Measurements from ENCODE around the gene HEATR5A.

The HEATR5A gene

GRCh38 chr14:31426663-31427062 is 6.3 kb upstream of the HEATR5A start:
- DNase-seq (ENCODE audit: low read depth in 2 of 2) = no peak

DNA sequence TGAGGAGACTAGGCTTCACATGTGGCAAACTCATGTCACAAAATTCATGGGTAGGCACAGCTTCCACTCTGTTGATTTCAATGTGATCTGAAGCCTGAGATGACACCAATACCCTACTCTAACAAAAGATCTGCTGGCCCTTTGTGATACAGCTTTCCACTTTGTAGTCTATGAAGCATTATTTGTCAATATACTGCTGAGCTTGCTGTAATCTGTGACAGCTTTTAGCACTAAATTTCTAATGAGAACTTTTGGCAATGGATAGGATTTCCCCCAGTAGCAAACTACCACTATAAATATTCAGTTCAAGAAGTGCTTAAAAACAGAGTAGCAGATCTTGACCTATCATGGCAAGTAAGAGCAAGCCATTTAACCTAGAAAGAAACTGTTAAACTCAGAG is 5.6 kb upstream of the HEATR5A start:
- DNase-seq (ENCODE audit: low read depth in 2 of 2) = no peak

GRCh38 chr14:31421200-31421599 is 850 bp upstream of the HEATR5A start:
- no peak for DNase-seq (ENCODE audit: low read depth in 2 of 2)

DNA sequence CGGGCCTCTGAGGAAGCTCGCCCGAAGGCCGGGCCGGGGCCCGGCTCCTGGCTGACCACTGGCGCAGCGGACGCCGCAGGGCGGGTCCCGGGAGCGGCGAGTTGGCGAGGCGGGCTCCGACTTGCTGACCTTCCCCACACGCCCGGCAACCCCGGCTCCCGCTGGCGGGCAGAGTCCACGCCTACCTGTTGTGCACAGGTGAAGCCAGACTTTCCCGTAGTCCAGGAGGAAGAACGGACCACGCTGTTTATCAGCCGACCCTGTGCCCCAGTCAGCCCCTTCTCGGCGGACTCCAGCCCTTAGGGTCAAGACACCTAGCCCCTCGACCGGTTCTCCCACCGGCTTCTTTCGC is 407 bp downstream of the HEATR5A start:
- no peak for DNase-seq (ENCODE audit: low read depth in 2 of 2)

DNA sequence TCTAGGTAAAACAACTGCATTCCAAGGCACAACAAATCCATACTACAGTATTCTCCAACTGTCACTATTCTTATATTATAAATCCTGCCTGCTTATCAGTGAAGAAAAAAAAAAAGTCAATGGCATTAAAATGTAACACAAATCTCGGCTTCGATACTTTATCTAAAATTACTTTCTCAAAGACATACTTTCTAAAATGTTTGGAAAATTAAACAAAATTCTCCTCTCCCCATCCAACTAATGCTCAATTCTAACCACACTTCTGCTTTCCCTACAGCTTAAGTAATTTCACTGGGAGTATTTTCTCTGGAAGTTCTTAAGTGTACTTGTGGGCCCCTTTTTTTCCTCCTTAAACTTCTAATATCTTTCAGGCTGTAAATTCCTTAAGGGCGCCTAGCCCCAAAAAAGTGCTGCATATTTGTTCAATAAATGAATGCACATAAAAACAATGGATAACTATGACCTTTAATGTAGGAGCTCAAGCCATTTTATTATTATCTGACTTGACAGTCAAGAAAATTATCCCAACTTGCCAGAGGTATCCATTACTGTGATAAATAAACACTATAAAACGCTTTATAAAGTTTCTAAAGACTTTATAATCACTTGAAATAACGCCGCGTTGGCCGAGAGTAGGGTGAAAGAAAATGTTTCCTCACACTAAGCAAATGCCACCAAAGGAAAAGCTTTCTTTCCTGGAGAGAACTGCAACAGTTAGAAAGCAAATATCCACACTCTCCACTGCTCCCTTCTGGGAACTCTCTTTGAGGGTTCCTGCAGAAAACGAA is 977 bp downstream of the HEATR5A start:
- DNase-seq (ENCODE audit: low read depth in 2 of 2) = no peak

- DNase-seq (ENCODE audit: low read depth in 2 of 2) = no peak
Measured at GRCh38 chr14:31418440-31418839, 1.9 kb downstream of the HEATR5A start.

DNA sequence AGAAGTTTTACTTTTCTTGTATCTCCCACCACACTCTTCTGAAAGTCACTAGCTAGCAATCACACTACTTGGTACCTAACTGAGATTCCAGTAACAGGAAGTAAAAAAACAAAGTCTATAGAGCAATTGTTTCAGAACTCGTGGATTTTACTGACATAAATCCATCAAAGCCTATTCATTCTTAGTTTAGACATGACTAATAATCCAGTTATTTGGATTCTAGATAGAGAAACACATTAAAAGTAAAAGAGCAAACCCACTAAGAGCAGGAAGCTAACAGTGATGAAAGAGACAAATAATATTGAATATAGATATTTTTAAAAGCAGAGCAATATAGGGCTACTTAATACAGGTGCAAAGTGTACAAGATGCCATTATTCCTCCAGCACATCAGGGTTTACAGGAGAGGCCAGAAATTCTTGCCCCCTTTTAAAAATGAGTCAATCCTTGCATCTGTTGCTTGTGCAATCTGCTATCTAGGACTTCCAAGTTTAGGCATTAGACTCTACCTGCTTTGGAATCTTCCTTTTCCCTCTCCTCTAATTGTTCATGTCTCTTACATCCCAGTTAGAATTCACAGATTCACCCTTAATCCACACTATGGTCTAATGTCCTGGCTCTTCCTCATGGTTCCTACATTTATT is 6.0 kb downstream of the HEATR5A start:
- no peak for DNase-seq (ENCODE audit: low read depth in 2 of 2)

- no peak for DNase-seq (ENCODE audit: low read depth in 2 of 2)
Measured at GRCh38 chr14:31411218-31411727, 9.1 kb downstream of the HEATR5A start.

GRCh38 chr14:31410048-31410650 is 10.2 kb downstream of the HEATR5A start:
- DNase-seq (ENCODE audit: low read depth in 2 of 2) = no peak

GRCh38 chr14:31408421-31408820 is 11.9 kb downstream of the HEATR5A start:
- no peak for DNase-seq (ENCODE audit: low read depth in 2 of 2)

DNA sequence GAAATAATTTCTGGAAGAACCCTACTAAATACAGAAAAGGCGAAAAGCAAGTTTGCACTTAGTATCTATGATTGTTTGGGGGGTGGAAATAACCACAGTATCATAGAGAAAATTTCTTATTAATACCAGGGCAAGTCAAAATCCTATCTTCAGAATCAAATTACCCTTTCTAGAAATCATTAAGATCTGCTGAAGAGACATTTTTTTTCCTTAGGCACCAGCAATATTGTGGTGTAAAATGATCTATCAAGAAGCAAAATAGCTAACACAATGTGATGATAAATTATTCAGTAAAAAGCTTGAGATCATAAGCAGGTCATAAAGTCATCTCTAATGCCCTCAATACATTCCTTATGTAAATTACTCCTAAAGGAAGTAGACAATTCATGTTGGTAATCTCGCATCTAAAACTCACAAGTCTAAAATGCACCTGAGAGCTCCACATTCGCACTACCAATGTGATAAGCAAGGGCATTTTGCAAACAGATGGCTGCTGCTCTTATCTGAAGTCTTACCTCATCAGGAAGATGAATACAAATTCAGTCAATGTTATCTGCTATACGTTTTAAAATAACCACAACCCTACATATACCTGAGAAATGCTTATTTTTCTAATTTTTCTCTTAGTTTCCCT is 14.6 kb downstream of the HEATR5A start:
- DNase-seq (ENCODE audit: low read depth in 2 of 2) = no peak

DNA sequence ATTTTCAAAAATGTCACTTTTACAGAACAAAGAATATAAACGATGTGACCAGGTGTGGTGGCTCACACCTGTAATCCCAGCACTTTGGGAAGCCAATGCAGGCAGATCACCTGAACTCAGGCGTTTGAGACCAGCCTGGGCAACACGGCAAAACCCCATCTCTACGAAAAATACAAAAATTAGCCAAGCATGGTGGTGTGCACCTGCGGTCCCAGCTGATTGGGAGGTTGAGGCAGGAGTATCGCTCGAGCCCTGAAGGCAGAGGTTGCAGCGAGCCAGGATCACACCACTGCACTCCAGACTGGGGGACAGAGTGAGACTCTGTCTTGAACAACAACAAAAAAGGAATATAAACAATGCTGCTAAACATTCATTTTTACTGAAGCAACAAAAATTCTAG is 15.2 kb downstream of the HEATR5A start:
- no peak for DNase-seq (ENCODE audit: low read depth in 2 of 2)

- no peak for DNase-seq (ENCODE audit: low read depth in 2 of 2)
Measured at GRCh38 chr14:31403707-31404106, 16.6 kb downstream of the HEATR5A start.

DNA sequence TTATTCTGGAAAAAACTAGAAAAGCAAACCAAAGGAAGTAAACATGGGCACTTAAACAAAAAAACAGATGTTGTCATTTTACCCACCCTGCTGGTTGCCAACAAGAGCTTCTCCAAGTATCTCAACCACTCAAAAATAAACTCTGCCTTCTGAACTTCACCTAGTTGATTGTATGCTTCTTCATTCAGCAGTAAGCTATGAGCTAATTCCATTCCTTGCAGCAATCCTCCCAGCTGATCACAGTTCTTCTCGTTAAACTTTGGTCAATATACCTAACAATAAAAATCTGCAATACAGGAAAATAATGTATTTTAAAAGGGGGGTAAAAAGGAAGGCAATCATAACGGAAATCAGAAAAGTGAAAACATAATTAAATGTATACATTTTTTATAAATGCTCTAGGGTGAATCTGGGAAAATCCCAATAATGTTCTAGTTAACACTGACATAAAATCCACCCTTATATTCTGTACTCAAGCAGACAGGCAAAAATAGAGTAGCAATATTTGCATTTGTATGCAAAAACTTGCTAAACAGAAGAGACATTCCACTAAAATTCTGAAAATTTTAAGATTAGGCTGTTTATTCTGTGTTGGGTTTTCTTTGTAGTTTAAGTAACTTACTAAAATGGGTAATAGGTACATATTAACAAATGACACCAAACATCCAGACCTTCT is 17.4 kb downstream of the HEATR5A start:
- DNase-seq (ENCODE audit: low read depth in 2 of 2) = no peak

- DNase-seq (ENCODE audit: low read depth in 2 of 2) = no peak
Measured at GRCh38 chr14:31401369-31401932, 18.9 kb downstream of the HEATR5A start.

DNA sequence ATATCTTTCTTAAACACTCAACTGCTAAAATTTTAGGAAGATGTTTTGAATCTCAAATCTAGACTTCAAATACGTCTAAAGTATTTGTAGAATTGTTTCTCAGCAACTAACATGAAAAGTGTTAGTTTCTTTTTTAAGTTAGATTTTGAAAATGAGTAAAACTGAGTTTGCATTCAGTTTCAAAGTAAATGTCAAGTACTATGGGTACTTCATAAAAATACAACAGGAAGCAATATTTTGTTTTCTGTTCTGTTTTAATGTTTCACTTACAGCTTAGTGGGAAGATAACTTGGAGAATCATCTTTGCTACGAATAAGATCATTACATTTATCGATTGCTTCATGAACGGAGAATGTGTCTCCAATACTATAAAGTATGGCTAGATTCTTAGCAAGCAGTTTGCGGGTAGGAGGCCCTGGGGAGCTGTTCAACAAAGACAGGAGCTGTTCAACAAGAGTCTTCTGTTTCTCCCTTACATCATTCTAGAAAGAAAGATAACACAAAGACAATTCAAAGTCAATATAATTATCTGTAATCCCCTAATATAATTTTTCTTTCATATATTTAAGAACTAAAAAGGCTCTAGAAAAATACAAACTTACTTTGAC is 20.2 kb downstream of the HEATR5A start:
- no peak for DNase-seq (ENCODE audit: low read depth in 2 of 2)

DNA sequence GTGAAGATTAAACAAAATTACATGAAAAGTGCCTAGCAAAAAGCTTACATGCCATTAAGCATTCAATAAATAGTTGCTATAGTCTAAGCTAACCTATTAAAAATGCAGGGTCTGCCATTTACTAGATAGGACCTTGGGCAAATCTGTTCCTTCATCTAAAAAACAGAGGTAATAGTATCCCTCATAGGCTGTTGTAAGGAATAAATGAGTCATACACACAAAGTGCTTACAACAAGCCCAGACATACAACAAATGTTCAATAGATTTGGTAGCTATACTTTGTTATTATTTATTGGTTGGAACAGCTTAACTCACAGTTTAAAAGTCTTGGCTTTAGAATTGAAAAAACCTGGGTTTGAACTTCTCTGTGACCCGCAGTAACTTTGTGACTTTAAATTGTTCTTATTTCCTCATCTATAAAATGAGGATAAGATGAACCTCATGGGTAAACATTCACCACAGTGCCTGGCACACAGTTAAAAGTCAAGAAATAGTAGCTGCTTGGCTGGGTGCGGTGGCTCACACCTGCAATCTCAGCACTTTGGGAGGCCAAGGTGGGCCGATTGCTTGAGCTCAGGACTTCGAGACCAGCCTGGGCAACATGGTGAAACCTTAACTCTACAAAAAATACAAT is 24.7 kb downstream of the HEATR5A start:
- DNase-seq (ENCODE audit: low read depth in 2 of 2) = no peak

DNA sequence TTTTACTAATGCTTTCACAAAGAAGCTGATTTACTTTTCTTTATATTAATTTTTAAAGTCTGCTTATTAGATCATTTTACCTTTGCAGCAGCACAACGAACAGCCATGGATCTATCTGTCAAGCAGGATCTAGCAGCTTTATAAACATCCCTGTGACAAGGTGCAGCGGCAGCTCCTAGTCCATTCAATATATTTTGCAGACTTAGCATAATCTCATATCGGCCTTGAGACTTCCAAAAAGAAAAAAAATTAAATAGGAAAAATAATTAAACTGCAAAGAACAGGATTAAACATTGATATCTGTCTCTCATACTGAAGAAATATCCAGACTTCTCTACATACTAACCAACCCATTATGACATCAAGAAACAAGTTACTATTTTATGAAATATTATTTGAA is 25.2 kb downstream of the HEATR5A start:
- no peak for DNase-seq (ENCODE audit: low read depth in 2 of 2)

DNA sequence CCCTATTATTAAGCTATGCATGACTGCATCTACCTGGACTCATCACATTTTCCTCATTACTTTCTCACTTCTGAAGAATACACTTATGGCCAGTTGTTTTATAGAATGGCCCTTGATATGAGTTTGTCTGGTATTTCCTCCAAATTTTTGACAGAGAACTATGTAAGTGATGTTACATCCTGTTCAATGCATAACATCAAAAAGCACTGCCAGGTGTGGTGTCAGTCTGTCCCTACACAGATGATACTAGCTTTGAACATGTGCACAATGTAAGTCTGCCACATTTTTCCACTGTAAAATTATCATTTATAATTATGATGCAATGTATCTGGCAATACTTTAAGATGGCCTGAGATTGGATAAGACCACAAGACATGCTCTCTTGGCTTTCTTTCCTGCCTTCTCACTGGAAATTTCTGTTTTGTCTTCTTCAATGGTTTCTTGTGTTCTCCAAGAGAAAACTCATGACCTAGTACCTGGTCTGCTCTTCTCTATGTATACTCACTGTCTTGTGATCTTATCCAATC is 28.3 kb downstream of the HEATR5A start:
- no peak for DNase-seq (ENCODE audit: low read depth in 2 of 2)

- DNase-seq (ENCODE audit: low read depth in 2 of 2) = no peak
Measured at GRCh38 chr14:31391473-31391872, 28.9 kb downstream of the HEATR5A start.
